M059J (cell line): ENCODE measurements around the gene MPPED2. TPM values are rescaled to one million over a fixed set of nuclear protein-coding genes. Genes with fewer than 3 reads are reported as not detected.

ENCODE experiments used
- DNase-seq: peaks from one replicate; pipeline ENCODE4 v3.0.0-alpha.2; 2012; ENCODE audit warnings: low read depth
- total RNA-seq: library from RNA; depleted of rRNA; stranded (reverse); fragments of >200 nt; shearing (Covaris generic); gene quantifications from 2 replicates; pipeline ENCODE4 v1.2.3, GENCODE V29; 2014

MPPED2 gene
- total RNA-seq, 1 experiment from 2014 or later = 1.4 TPM

DNA sequence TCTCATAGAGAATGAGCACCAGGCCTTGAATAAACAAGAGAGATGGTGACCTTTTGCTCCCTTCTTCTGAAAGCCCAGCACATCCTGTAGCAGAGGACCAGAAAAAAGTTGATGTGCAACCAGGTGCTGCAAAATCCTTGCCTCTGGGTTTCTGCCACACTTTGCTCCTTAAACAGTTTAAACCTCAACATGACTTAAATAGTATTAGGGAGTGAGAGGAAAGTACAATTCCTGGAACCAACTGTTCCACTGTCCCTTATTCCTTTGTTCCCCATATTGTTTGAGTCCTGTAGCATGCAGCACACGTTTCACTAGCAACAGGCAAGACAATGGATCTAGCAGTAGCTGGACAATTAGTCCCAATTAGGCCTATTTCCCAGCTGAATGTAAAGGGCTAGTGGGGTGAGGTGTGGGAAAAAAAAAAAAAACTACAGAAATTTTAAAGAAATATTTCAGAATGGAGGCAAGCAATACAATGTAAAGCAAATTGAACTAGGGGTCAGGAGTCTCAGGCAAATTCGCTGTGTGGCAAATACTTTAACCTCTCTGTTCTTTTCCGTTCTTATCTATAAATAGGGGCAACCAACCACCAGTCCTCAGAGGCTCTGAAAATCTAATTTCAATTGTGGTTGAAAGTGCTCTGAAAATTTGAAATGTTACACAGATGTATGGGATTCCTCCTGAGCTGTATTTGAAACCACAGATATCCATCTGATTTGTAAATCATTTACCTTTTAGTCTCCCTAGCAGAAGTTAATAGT lies 6.6 kb downstream of the MPPED2 start:
- DNase-seq = no peak

DNA sequence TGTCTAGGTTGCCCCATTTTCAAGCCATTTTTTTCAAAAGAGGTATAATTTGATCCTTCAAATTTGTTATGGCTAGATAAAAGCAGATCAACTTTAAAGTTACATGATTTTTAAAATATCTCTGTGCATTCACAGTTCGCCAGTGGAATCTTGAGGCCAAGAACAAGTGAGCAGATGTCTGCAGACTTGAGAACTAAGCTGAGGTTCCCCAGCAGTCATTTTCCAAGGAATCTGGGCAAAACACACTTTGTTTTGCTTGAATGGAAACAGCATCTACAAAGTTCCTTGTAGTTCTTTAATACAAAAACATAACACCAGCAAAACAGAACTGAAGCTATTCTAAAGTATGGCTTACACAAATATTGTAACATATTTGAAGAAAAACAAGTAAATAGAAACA lies 7.7 kb downstream of the MPPED2 start:
- DNase-seq = no peak

GRCh38 chr11:30573951-30574350 lies 12.2 kb downstream of the MPPED2 start:
- DNase-seq = no peak

DNA sequence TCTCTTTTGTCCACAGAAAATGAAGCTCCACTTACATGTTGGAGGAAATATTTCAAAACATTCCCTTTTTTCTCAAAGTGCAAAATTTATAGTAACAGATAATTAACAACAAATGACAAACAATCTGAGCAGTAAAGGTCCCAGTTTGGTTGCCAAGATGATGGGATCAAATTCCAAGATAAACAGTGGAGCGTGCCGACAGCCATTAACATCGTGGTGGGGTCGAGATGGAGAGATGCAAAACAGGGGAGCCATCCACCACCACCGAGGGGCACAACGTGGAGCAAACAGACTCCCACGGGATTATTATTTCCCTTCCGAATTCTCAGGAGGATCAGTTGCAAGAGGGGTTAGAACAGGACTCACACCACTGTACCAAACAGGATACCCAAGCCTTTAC lies 17.2 kb downstream of the MPPED2 start:
- DNase-seq = no peak

- no peak for DNase-seq
Observed at GRCh38 chr11:30567644-30568043, 18.5 kb downstream of the MPPED2 start.

GRCh38 chr11:30567120-30567519 lies 19.0 kb downstream of the MPPED2 start:
- no peak for DNase-seq

DNA sequence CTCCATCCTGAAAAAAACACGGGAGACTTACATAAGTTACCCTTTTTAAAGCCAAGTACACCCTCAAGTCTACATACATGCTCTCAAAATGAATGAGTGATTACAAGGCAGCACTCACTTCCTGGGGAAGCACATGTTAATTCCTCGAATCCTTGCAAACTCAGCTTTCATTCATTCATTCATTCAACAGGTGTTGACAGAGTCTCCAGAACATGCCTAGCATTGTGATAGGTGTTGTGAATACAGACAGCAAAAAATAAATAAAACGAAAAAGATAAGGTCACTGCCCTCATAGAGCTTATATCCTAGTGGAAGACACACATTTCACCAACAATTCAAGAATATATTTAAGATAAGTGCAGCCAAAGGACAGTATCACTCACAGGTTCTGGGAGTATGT lies 19.7 kb downstream of the MPPED2 start:
- no peak for DNase-seq

GRCh38 chr11:30565027-30565426 lies 21.1 kb downstream of the MPPED2 start:
- no peak for DNase-seq

DNA sequence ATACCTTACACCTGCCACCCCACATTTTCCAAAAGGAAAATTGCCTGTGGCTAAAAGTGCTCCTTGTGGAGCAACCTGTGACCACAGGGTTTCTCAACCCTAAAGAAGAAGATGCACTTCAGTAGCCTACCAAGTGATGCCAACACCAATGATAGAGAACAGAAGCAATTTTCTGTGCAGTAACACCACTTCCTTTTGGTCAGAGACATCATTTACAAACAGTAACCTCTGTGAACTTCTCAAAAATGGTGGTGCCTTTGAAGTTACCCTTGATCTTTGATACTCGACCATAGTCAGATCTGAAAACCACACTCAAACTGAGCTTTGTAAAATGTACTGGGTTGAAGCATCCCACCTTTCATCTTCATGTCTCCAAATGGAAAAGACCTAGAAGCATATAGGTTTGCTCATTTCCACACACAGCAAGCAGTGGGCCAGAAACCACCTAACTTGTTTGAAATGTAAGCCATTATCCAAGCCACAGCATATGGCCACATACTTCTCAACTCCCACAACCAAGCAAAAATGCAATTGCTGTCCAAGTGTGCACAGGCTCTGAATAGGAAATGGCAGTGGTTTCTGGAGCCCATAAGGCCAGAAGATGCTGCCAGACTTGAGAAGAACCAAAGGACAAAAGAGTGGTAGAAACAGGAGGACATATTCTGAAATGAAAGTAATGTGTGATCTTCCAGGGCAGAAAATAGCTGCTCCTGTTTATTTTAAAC lies 24.3 kb downstream of the MPPED2 start:
- DNase-seq = no peak

DNA sequence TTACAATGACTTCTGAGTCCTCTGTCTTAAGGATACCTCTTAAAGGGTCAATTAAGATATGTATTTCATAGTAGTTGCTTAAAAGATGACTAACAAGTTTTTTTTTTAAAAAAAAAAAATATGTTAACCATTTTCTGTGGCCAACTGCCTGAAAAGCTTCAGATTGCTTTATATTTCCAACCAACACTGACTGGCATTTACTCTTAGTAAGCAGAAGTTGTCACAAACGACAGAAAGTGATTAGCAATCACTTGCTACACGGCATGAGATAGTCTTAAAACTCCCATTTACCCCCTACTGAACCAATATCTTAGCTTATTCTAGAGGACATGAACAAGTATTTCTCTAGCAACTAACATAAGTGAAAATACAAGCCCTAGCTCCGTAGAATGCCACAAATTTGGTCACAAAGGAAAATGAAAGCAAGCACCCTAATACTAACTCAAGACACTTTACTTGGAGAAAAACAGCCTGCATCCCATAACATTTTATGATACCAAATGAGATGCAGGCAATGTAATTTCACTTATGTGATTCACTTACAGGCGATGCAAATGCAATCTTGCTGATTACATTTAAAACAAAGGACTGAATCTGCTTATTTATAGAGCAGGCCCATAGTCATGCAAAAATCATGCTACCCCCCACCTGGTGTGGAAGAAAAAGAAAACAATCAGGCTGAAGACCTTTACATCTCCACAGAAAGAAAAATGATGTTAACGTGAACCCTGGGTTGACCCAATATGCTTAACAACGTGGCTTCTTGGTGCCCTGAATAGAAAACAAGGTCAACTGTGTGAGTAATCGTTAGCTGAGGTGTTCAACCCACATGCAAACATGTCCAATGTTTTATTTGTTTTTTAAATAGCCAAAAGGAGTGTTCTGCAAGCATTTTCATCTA lies 25.7 kb downstream of the MPPED2 start:
- DNase-seq = no peak

DNA sequence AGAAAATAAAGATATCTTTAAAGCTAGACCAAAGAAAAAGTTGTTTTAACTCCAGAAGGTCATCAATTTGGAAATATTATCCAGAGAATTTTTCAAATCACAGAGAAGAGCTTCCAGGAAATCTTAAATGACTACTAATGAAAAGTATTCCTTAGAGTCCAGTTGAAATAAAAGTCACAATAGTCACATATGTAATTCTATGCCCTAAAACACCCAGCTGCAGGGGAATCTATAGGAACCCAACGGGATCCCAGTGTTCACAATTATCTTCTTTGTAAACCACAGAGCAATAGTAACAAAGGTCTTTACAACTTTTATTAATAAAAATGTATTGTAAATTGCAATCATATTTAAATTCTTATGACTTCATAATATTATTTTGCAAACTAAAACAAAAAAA lies 27.1 kb downstream of the MPPED2 start:
- DNase-seq = no peak

GRCh38 chr11:30554587-30554986 lies 31.6 kb downstream of the MPPED2 start:
- peak; percentile 15 for DNase-seq

DNA sequence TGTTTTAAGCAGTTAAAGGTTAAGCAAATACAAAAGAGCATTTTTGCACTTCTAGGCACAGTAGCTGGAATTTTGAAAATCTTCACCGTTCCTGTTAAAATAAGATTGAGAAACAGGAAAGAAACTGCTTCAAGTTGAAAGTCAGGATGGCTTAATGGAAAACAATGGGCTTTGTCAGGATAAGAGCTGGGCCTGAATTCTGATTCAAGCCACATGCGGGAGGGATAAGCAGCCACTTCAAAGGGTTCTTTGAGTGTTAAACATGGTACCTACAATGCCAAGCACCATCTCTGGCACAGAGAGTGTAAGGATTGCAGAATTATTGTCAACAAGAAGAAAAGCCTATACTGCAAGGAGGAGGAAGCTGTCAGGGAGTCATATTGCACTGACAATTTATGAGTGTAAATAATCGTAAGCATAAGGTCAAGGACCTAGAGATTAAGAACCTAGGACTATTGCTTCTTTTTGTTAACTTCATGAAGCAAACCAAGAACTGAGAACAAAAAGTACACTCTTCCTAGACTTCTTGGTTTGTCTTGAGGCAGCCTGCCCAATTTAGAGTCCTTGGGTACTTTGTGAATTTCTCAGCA lies 32.5 kb downstream of the MPPED2 start:
- no peak for DNase-seq

GRCh38 chr11:30552839-30553238 lies 33.3 kb downstream of the MPPED2 start:
- no peak for DNase-seq

DNA sequence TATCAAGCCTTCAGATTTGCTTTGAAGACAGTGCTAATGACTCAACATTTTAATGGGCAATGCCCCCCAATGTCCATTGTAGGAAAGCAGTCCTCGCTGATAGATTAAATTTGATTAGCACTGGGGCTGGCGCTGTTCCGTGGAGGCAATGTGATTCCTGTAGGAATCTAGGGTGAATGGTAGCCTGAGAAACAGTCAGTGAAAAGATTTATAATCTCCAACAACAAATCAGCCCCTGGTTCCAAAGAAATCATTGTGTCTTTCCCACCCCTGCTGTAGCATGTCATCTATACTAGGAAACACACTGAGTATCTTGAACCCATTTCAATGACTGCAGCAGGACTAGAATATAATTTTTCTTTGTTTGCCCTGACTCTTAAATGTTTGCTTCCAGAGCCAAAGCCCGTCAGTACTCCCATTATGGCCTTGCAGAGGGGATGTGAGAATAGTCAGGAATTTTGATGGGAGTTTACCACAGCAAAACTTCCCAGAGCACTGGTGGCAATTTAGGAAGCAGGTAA lies 36.1 kb downstream of the MPPED2 start:
- no peak for DNase-seq

DNA sequence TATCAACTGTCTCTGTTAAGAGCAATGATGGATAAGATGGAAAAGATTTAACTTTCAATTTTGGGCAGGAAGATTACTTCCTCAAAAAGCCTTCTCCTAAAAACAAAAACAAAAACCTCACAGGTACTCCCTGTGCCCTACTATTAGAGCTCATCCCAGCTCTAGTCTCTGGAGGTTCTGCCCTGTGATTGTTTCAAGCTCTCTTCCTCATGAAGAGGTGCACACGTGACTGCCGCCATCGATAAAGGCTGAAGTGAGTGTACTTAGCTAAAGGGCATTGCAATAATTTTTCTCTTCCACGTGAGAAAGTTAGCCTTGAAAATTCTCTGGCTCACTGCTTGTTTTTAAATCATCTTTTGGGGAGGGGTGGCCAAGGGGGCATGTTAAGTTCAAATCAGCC lies 36.6 kb downstream of the MPPED2 start:
- DNase-seq = no peak

GRCh38 chr11:30546334-30546733 lies 39.8 kb downstream of the MPPED2 start:
- DNase-seq = no peak

DNA sequence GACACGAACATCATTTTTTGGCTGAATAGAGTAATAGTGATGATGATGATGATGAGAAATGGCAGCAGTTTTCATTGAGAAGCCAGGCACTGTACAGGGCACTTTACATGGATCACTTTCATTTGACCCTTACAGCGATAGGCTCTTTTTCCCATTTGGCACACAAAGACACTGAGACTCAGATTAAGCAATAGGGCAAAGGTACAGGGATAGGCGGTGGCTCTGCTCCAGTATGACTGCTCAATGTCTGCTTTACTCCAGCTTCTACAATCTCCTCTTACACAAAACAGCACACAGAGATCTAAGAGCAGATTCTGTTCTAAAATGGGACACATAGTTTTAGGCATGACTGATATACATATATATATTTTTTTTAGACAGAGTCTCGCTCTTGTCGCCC lies 40.6 kb downstream of the MPPED2 start:
- DNase-seq = no peak

DNA sequence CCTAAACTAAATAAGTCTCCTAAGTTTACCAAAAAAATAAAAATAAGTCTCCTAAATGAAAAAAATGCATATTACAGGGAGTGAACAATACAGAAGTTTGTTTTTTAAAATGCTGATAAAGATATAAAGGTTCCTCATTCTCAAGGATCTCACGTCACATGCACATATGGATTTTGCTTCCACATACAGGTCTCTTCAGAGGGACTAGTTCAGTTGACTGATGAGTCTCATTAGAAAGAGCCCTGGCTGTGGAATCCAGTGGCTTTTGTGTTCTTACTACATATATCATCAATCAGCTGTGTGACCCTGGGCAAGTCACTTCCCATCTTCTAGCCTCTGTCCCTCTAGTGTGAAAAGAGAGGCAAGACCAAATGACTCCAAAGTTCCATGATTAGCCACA lies 43.1 kb downstream of the MPPED2 start:
- no peak for DNase-seq

GRCh38 chr11:30540781-30541180 lies 45.4 kb downstream of the MPPED2 start:
- no peak for DNase-seq

DNA sequence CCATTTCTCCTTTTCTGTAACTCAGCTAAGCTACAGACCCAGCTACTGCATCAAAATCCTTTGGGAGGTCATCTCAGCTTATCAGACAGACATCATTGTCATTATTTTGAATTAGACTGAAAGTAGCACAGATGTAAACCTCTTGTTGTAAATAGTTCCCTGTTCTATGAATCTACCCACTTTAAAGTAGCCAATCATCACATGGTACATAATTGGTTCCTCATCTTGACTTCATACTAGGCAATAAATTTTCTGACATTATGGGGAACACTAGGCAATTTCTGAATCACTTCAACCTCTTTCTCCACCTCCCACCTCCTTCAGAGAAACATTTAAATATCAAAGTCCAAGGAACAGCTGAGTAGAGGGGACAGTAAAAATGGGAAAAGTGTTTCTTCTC lies 47.9 kb downstream of the MPPED2 start:
- DNase-seq = no peak

DNA sequence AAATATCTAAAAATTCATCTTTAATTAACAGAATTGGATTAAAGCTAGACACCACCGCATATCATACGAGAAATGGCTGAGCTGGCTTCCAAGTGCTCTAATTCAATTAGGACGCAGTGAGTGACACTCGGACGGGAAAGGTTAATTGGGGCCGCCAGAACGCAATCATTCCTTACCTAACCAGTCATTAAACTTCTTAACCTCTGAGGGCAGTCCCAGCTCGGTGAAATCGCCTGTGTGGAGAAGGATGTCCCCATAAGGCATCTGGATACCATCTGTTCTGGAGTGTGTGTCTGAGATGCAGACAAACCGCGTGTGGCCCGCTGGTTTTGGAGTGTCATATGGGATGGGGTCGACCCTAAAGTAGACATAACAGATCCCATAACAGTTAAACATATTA lies 50.3 kb downstream of the MPPED2 start:
- DNase-seq = no peak
